SK-N-SH (cell line): ENCODE data around the gene RNF212B.

Experiments
- CTCF ChIP-seq: fragments of 200-600 bp; sonication (generic); IDR thresholded peaks from 2 replicates; pipeline ENCODE4 v1.6.1; 2017; ENCODE audit warnings: antibody characterized with exemption, mild to moderate bottlenecking, moderate library complexity
- EZH2phosphoT487 ChIP-seq: fragments of 200-600 bp; sonication (generic); IDR thresholded peaks from 2 replicates; pipeline ENCODE4 v1.6.1; 2017; ENCODE audit warnings: low read depth, mixed run types, mild to moderate bottlenecking, antibody characterized with exemption, moderate library complexity, borderline replicate concordance
- GABPA ChIP-seq: IDR thresholded peaks from 2 replicates; pipeline ENCODE4 v1.4.0; 2012; ENCODE audit warnings: low read depth, mild to moderate bottlenecking
- GATA2 ChIP-seq: sonication (generic); formaldehyde crosslinking; IDR thresholded peaks from 2 replicates; pipeline ENCODE4 v1.5.0; 2020; ENCODE audit warnings: mild to moderate bottlenecking, missing genetic modification reagents
- MAX ChIP-seq: IDR thresholded peaks from 2 replicates; pipeline ENCODE4 v1.4.0; 2012; ENCODE audit warnings: low read depth
- NRF1 ChIP-seq: IDR thresholded peaks from 2 replicates; pipeline ENCODE4 v1.6.1; 2012; ENCODE audit warnings: low read depth, mild to moderate bottlenecking, low read length
- POLR2AphosphoS5 ChIP-seq: IDR thresholded peaks from 2 replicates; pipeline ENCODE4 v1.6.1; 2012; ENCODE audit warnings: low read depth, low read length
- RAD21 ChIP-seq: IDR thresholded peaks from 2 replicates; pipeline ENCODE4 v1.6.1; 2012; ENCODE audit warnings: mild to moderate bottlenecking, low read length
- REST ChIP-seq: IDR thresholded peaks from 2 replicates; pipeline ENCODE4 v1.6.1; 2012; ENCODE audit warnings: mild to moderate bottlenecking, low read depth, low read length, moderate library complexity
- SIN3A ChIP-seq: IDR thresholded peaks from 2 replicates; pipeline ENCODE4 v1.6.1; 2012; ENCODE audit warnings: low read depth, mild to moderate bottlenecking, low read length, moderate library complexity, borderline replicate concordance
- TAF1 ChIP-seq: IDR thresholded peaks from 2 replicates; pipeline ENCODE4 v1.6.1; 2012; ENCODE audit warnings: low read depth, mild to moderate bottlenecking, low read length, moderate library complexity, borderline replicate concordance

GRCh38 chr14:23245282-23245681, 7.5 kb downstream of the RNF212B start:
- TF ChIP-seq SIN3A (no peak), TAF1 (no peak), POLR2AphosphoS5 (no peak), EZH2phosphoT487 (no peak), CTCF (no peak), MAX (no peak), GABPA (no peak), REST (no peak), GATA2 (CRISPR knock-in tag) (no peak), RAD21 (no peak), NRF1 (no peak)
